HepG2 (cell line): Measurements from ENCODE around the gene WIF1. TPM values are rescaled to one million over a fixed set of nuclear protein-coding genes. Genes with fewer than 3 reads are reported as not detected.

Experiments used
- ATAC-seq: fragments of 200-7000 bp; cut with Tn5 transposase; 3 replicates; pipeline ENCODE4 v1.9.1; 2020; ENCODE audit warnings: mild to moderate bottlenecking, moderate library complexity
- BruUV-seq: library from RNA; stranded (reverse); fragments of 400-500 nt; replicated peaks from 2 replicates; lab custom pipeline; 2021; lab: Mats Ljungman, UMichigan
- CTCF ChIA-PET: fragments of 300-600 bp; formaldehyde crosslinking; extraction: SDS; loops from one replicate; lab custom pipeline; 2021; ENCODE audit warnings: low total read pairs, inconsistent platforms, low intra/inter-chr PET ratio; lab: Yijun Ruan, JAX
- POLR2A ChIA-PET: fragments of 350-600 bp; sonication (Branson Sonifier 250); formaldehyde crosslinking; loops from one replicate; lab custom pipeline; 2020; ENCODE audit warnings: antibody characterized with exemption, inconsistent platforms; lab: Yijun Ruan, JAX
- DNase-seq: peaks from one replicate; pipeline ENCODE4 v3.0.0-alpha.2; 2015; ENCODE audit warnings: low spot score
- FAIRE-seq: peaks from 3 replicates; lab custom pipeline; 2011; peaks lifted over from hg19 to GRCh38; lab: Jason Lieb, UNC
- H2AFZ ChIP-seq: one replicate; pipeline ENCODE4 v1.6.1; 2011; ENCODE audit warnings: low read length, inconsistent platforms
- H3K27ac ChIP-seq: fragments of 300-600 bp; 3 replicates; pipeline ENCODE4 v1.8.0; 2011; ENCODE audit warnings: mixed run types, mild to moderate bottlenecking, mixed read lengths, low read length, inconsistent platforms; ENCODE audit not compliant: insufficient read depth; ENCODE audit errors: extremely low read length
- H3K27me3 ChIP-seq, 2 experiments: fragments of 200-600 bp in 1 of 2; 2 replicates in 1 of 2; 3 replicates in 1 of 2; pipeline versions ENCODE4 v1.6.0 to v1.8.0; 2011; ENCODE audit warnings: low read length in 2 of 2, mild to moderate bottlenecking in 2 of 2, moderate library complexity in 2 of 2, inconsistent platforms in 1 of 2; ENCODE audit not compliant: insufficient read depth in 2 of 2, control insufficient read depth in 1 of 2
- H3K36me3 ChIP-seq, 2 experiments: fragments of 200-600 bp in 1 of 2; replicated peaks in 1 of 2; 2 replicates in 1 of 2; 3 replicates in 1 of 2; pipeline versions ENCODE4 v1.5.1 to v1.8.0; 2011; ENCODE audit warnings: low read length in 2 of 2, inconsistent platforms in 1 of 2; ENCODE audit not compliant: insufficient read depth in 2 of 2, control insufficient read depth in 1 of 2
- H3K4me1 ChIP-seq: 2 replicates; pipeline ENCODE4 v1.5.1; 2012; ENCODE audit warnings: low read length, inconsistent platforms; ENCODE audit not compliant: insufficient read depth
- H3K4me2 ChIP-seq: 2 replicates; pipeline ENCODE4 v1.6.0; 2011; ENCODE audit warnings: low read depth, low read length, inconsistent platforms
- H3K4me3 ChIP-seq, 3 experiments: fragments of 200-600 bp in 1 of 3; sonication (generic), shearing (Covaris generic) in 1 of 3; replicated peaks in 1 of 3; 2 replicates each; pipeline ENCODE4 v1.5.1; 2011 to 2016; ENCODE audit warnings: low read length in 3 of 3, inconsistent platforms in 2 of 3, low read depth in 2 of 3, mild to moderate bottlenecking in 2 of 3, control low read depth in 1 of 3, mixed read lengths in 1 of 3; ENCODE audit not compliant: insufficient read depth in 1 of 3
- H3K79me2 ChIP-seq: one replicate; pipeline ENCODE4 v1.6.1; 2011; ENCODE audit warnings: low read length, inconsistent platforms; ENCODE audit not compliant: insufficient read depth
- H3K9ac ChIP-seq: 2 replicates; pipeline ENCODE4 v1.6.0; 2011; ENCODE audit warnings: mild to moderate bottlenecking, low read depth, low read length, inconsistent platforms; ENCODE audit not compliant: insufficient read depth
- H3K9me3 ChIP-seq: 2 replicates; pipeline ENCODE4 v1.5.1; 2012; ENCODE audit warnings: mild to moderate bottlenecking, low read length
- H4K20me1 ChIP-seq: 2 replicates; pipeline ENCODE4 v1.6.0; 2011; ENCODE audit warnings: inconsistent platforms, mild to moderate bottlenecking, low read length, moderate library complexity; ENCODE audit not compliant: insufficient read depth
- ARID4A ChIP-seq: sonication (generic); formaldehyde crosslinking; IDR thresholded peaks from 2 replicates; pipeline ENCODE4 v1.5.0; 2020; ENCODE audit warnings: mild to moderate bottlenecking, missing genetic modification reagents, borderline replicate concordance
- MIER3 ChIP-seq: IDR thresholded peaks from 2 replicates; pipeline ENCODE4 v1.6.1; 2016; ENCODE audit warnings: missing compliant biosample characterization, borderline replicate concordance
- RBM39 ChIP-seq: fragments of 200-400 bp; formaldehyde crosslinking; IDR thresholded peaks from one replicate; pipeline ENCODE4 v1.6.1; 2018; ENCODE audit warnings: antibody characterized with exemption, mild to moderate bottlenecking, low read depth, low read length; ENCODE audit not compliant: poor library complexity, severe bottlenecking
- SRY ChIP-seq: sonication (generic); formaldehyde crosslinking; IDR thresholded peaks from 2 replicates; pipeline ENCODE4 v1.8.0; 2022; ENCODE audit warnings: mild to moderate bottlenecking, missing genetic modification reagents
- SSRP1 ChIP-seq: IDR thresholded peaks from 2 replicates; pipeline ENCODE4 v1.6.1; 2016; ENCODE audit warnings: control low read depth
- TAF15 ChIP-seq: fragments of 200-400 bp; formaldehyde crosslinking; IDR thresholded peaks from one replicate; pipeline ENCODE4 v1.6.1; 2018; ENCODE audit warnings: mild to moderate bottlenecking, low read depth, low read length; ENCODE audit not compliant: poor library complexity, severe bottlenecking
- ZNF276 ChIP-seq: sonication (generic); formaldehyde crosslinking; IDR thresholded peaks from 2 replicates; pipeline ENCODE4 v1.4.0; 2020; ENCODE audit warnings: mild to moderate bottlenecking, low read depth, missing genetic modification reagents
- ZNF350 ChIP-seq: sonication (generic); formaldehyde crosslinking; IDR thresholded peaks from 2 replicates; pipeline ENCODE4 v1.4.0; 2020; ENCODE audit warnings: mild to moderate bottlenecking, low read depth, missing genetic modification reagents, borderline replicate concordance
- ZNF770 ChIP-seq: sonication (generic); formaldehyde crosslinking; IDR thresholded peaks from 2 replicates; pipeline ENCODE4 v1.5.0; 2020; ENCODE audit warnings: mild to moderate bottlenecking, missing genetic modification reagents
- WGBS: methylation state at CpG from one replicate; pipeline ENCODE4 v1.1.6; 2017; ENCODE audit warnings: low lambda C conversion rate; 5-methylcytosine and 5-hydroxymethylcytosine counted together
- in situ Hi-C: cut with HindIII; loops from 2 replicates; pipeline ENCODE4 v1.10.0; 2017; ENCODE audit warnings: low pct_unique_long_range_greater_than_20kb; ENCODE audit not compliant: extremely low pct_ligation_motif_present
- intact Hi-C: fragments of 100-400 bp; cut with micrococcal nuclease; formaldehyde crosslinking; loops from one replicate; pipeline ENCODE4 v1.10.0; 2022; ENCODE audit not compliant: unreplicated experiment
- polyA plus RNA-seq, 8 experiments: library from polyadenylated mRNA; depleted of rRNA in 3 of 8; stranded (reverse) in 7 of 8; unstranded in 1 of 8; fragments of >200 nt; fragmentation: Illumina TruSeq in 4 of 8; extraction: Trizol in 4 of 8; gene quantifications; 2 replicates each; pipeline versions ENCODE4 v1.2.1 to v1.2.3, GENCODE V29; 2011 to 2016; ENCODE audit warnings: low read depth in 4 of 8, missing spikeins in 1 of 8, mixed read lengths in 1 of 8; ENCODE audit not compliant: insufficient read depth in 1 of 8
- total RNA-seq, 5 experiments: library from RNA; depleted of rRNA; stranded (reverse); fragments of >200 nt; fragmentation: Illumina TruSeq; extraction: Trizol; gene quantifications; 2 replicates each; pipeline ENCODE4 v1.2.3, GENCODE V29; 2016; ENCODE audit warnings: low read depth in 1 of 5

The WIF1 gene
- total and polyA plus RNA-seq, 2 of the 13 experiments (the other 11 are each of a cell fraction or from before 2014, with no cell fraction given), result not detected

- TF ChIP-seq ARID4A (no peak), MIER3 (CRISPR knock-in tag) (no peak), SRY (CRISPR knock-in tag) (no peak), ZNF770 (CRISPR knock-in tag) (no peak)
Measured at GRCh38 chr12:65125975-65126374, 4.9 kb upstream of the WIF1 start (continued).

- no TSS peak for BruUV-seq
- ATAC-seq, result no peak
- Histone ChIP-seq H3K79me2 (no peaks in the 10 kb centered on the region), H3K4me1 (no peaks in the 10 kb centered on the region), H3K27me3 (no peaks in the 10 kb centered on the region), H3K36me3 (no peaks in the 10 kb centered on the region), H3K4me3 (no peak overlapping the region), H4K20me1 (no peaks in the 10 kb centered on the region), H2AFZ (no peak overlapping the region), H3K9ac (no peak overlapping the region), H3K27ac (no peak overlapping the region), H3K4me2 (no peak overlapping the region), H3K9me3 (no peaks in the 10 kb centered on the region)
- in situ Hi-C loops (no loop called here), intact Hi-C loops (no loop called here)
- ChIA-PET CTCF (no interaction called here), POLR2A (no interaction called here)
- no peak for FAIRE-seq
- DNase-seq, result no peak
- WGBS, result 0% methylated on average over 1 of the region's 1 CpG
- no peak for TF ChIP-seq ARID4A
- TF ChIP-seq TAF15, result no peak
- no peak for TF ChIP-seq SSRP1 (CRISPR knock-in tag)
- no peak for TF ChIP-seq ZNF350
- no peak for TF ChIP-seq RBM39
- no peak for TF ChIP-seq ZNF276
Measured at GRCh38 chr12:65125247-65125646, 4.1 kb upstream of the WIF1 start.
